GM18502 (cell line): Measurements from ENCODE around the gene NANOS1.
"Not testable (repeated sequence)": the region's sequence is repeated elsewhere in the genome, so short reads cannot be mapped to it uniquely, and the experiment has no call there.

Experiments used
- ATAC-seq: cut with Tn5 transposase; IDR thresholded peaks from one replicate; pipeline ENCODE4 v1.9.1; 2021; ENCODE audit warnings: mild to moderate bottlenecking; ENCODE audit not compliant: unreplicated experiment, poor library complexity

The NANOS1 gene

GRCh38 chr10:119006451-119007210, 22.9 kb upstream of the NANOS1 start:
- no peak for ATAC-seq

- no peak for ATAC-seq
Measured at GRCh38 chr10:119007211-119007574, 22.3 kb upstream of the NANOS1 start.

- no peak for ATAC-seq
Measured at GRCh38 chr10:119020627-119020946, 8.9 kb upstream of the NANOS1 start.

- ATAC-seq = no peak
Measured at GRCh38 chr10:119022846-119023552, 6.5 kb upstream of the NANOS1 start.

GRCh38 chr10:119023553-119023868, 6.0 kb upstream of the NANOS1 start:
- no peak for ATAC-seq

GRCh38 chr10:119024882-119025281, 4.6 kb upstream of the NANOS1 start:
- ATAC-seq = no peak

GRCh38 chr10:119025336-119025735, 4.2 kb upstream of the NANOS1 start:
- ATAC-seq = no peak

GRCh38 chr10:119025776-119026175, 3.7 kb upstream of the NANOS1 start:
- no peak for ATAC-seq

- ATAC-seq = no peak
Measured at GRCh38 chr10:119026301-119027110, 3.0 kb upstream of the NANOS1 start.

GRCh38 chr10:119028445-119028899, 1.0 kb upstream of the NANOS1 start:
- not testable (repeated sequence) for ATAC-seq

GRCh38 chr10:119028900-119029612, 458 bp upstream of the NANOS1 start:
- ATAC-seq = peak; percentile 60

GRCh38 chr10:119030421-119031250, 1.1 kb downstream of the NANOS1 start:
- peak; percentile 57 for ATAC-seq

- no peak for ATAC-seq
Measured at GRCh38 chr10:119031496-119032059, 2.1 kb downstream of the NANOS1 start.

GRCh38 chr10:119039161-119039560, 9.6 kb downstream of the NANOS1 start:
- ATAC-seq = no peak

GRCh38 chr10:119041326-119041725, 11.8 kb downstream of the NANOS1 start:
- no peak for ATAC-seq

- ATAC-seq = no peak
Measured at GRCh38 chr10:119042169-119042568, 12.7 kb downstream of the NANOS1 start.

GRCh38 chr10:119045561-119045960, 16.0 kb downstream of the NANOS1 start:
- no peak for ATAC-seq

- ATAC-seq = no peak
Measured at GRCh38 chr10:119049361-119049760, 19.8 kb downstream of the NANOS1 start.

GRCh38 chr10:119049777-119050176, 20.3 kb downstream of the NANOS1 start:
- no peak for ATAC-seq
